ENCODE results near the gene SVIL. TPM values are rescaled to one million over a fixed set of nuclear protein-coding genes. Genes with fewer than 3 reads are reported as not detected.

Gene SVIL
- total RNA-seq, 1 donor from 2014 or later: 72.1 TPM

DNA sequence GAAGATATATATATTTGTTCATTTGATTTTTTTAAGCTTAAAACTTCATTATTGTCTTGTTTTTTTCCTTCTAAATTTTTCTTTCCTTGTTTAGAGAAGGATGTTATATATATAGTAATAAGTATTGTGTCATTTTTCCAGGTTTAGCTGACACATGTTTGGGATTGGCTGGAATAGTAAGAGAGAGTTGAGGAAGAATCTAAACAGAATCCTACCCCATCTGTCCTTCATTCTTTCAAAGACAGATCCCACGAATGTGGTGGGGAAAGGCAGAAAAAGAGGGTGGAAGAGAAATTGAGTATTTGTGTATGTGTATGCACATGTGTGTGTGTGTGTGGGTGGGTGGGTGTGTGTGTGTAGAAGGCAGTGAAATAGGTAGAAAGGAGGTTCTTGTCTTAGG is 132.4 kb downstream of the SVIL start:
- Histone ChIP-seq H3K4me3 (ENCODE audit: low read depth, low read length) (no peak overlapping the region), H3K36me3 (ENCODE audit: control insufficient read depth, insufficient read depth, low read length) (no peaks in the 10 kb centered on the region), H3K27me3 (ENCODE audit: control insufficient read depth, insufficient read depth, low read length) (no peaks in the 10 kb centered on the region)
- TF ChIP-seq, protein P1, sequence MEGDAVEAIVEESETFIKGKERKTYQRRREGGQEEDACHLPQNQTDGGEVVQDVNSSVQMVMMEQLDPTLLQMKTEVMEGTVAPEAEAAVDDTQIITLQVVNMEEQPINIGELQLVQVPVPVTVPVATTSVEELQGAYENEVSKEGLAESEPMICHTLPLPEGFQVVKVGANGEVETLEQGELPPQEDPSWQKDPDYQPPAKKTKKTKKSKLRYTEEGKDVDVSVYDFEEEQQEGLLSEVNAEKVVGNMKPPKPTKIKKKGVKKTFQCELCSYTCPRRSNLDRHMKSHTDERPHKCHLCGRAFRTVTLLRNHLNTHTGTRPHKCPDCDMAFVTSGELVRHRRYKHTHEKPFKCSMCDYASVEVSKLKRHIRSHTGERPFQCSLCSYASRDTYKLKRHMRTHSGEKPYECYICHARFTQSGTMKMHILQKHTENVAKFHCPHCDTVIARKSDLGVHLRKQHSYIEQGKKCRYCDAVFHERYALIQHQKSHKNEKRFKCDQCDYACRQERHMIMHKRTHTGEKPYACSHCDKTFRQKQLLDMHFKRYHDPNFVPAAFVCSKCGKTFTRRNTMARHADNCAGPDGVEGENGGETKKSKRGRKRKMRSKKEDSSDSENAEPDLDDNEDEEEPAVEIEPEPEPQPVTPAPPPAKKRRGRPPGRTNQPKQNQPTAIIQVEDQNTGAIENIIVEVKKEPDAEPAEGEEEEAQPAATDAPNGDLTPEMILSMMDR (IDR thresholded peaks at IDR 0.05; ENCODE audit: insufficient read depth, low read length, poor library complexity, severe bottlenecking): no peak
- no peak for DNase-seq (ENCODE audit: low read depth)

GRCh38 chr10:29501692-29502091 is 133.1 kb downstream of the SVIL start:
- Histone ChIP-seq H3K4me3 (ENCODE audit: low read depth, low read length) (no peak overlapping the region), H3K36me3 (ENCODE audit: control insufficient read depth, insufficient read depth, low read length) (no peaks in the 10 kb centered on the region), H3K27me3 (ENCODE audit: control insufficient read depth, insufficient read depth, low read length) (no peaks in the 10 kb centered on the region)
- TF ChIP-seq, protein P1 (IDR thresholded peaks at IDR 0.05; ENCODE audit: insufficient read depth, low read length, poor library complexity, severe bottlenecking): no peak
- no peak for DNase-seq (ENCODE audit: low read depth)

GRCh38 chr10:29499993-29500537 is 134.7 kb downstream of the SVIL start:
- DNase-seq (ENCODE audit: low read depth): no peak

GRCh38 chr10:29496341-29497162 is 138.2 kb downstream of the SVIL start:
- no peaks in the 10 kb centered on the region for H3K36me3 ChIP-seq (ENCODE audit: control insufficient read depth, insufficient read depth, low read length)
- DNase-seq (ENCODE audit: low read depth): no peak
- TF ChIP-seq, protein P1 (IDR thresholded peaks at IDR 0.05; ENCODE audit: insufficient read depth, low read length, poor library complexity, severe bottlenecking): peak; percentile 98
- H3K4me3 ChIP-seq (ENCODE audit: low read depth, low read length): no peak overlapping the region
- no peaks in the 10 kb centered on the region for H3K27me3 ChIP-seq (ENCODE audit: control insufficient read depth, insufficient read depth, low read length)

More at GRCh38 chr10:29499993-29500537, 134.7 kb downstream of the SVIL start:
- Histone ChIP-seq H3K27me3 (ENCODE audit: control insufficient read depth, insufficient read depth, low read length) (no peaks in the 10 kb centered on the region), H3K4me3 (ENCODE audit: low read depth, low read length) (no peak overlapping the region), H3K36me3 (ENCODE audit: control insufficient read depth, insufficient read depth, low read length) (no peaks in the 10 kb centered on the region)
- TF ChIP-seq, protein P1 (IDR thresholded peaks at IDR 0.05; ENCODE audit: insufficient read depth, low read length, poor library complexity, severe bottlenecking): no peak

DNA sequence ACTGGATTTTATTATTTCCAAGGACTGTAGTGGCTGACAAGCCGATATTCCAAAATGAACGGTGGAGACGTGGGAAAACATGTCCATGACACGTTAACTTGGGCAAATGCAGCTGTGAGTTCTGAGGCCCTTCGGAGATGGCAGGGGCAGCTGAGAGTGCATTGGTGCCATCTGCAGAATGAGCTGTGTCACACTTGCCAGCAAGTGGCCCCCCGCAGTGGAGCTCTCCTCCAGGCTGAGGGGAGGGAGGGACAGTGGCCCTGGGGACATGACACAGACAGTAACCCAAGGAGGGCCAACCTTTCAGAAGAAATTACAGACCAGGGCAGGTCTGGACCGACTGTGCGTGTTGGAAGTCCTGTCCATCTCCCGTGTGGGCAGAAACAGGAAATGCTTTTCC is 139.4 kb downstream of the SVIL start:
- Histone ChIP-seq H3K36me3 (ENCODE audit: control insufficient read depth, insufficient read depth, low read length) (no peaks in the 10 kb centered on the region), H3K4me3 (ENCODE audit: low read depth, low read length) (no peak overlapping the region), H3K27me3 (ENCODE audit: control insufficient read depth, insufficient read depth, low read length) (no peaks in the 10 kb centered on the region)
- no peak for DNase-seq (ENCODE audit: low read depth)
- TF ChIP-seq, protein P1 (IDR thresholded peaks at IDR 0.05; ENCODE audit: insufficient read depth, low read length, poor library complexity, severe bottlenecking): no peak
